Sigmoid colon (tissue), 7 donors: ENCODE results near the gene EYA3. TPM values are rescaled to one million over a fixed set of nuclear protein-coding genes. Genes with fewer than 3 reads are reported as not detected.

Experiments used
- DNase-seq: peaks from one replicate; pipeline ENCODE4 v3.0.0-alpha.2; 2019
- H3K27ac ChIP-seq, 4 donors: fragments of 200-600 bp; sonication (generic); one replicate each; pipeline ENCODE4 v1.5.1; 2016 to 2019; ENCODE audit warnings: mild to moderate bottlenecking in 1 of 4
- H3K27me3 ChIP-seq, 3 donors: fragments of 200-600 bp; sonication (generic); one replicate each; pipeline ENCODE4 v1.5.1; 2019; ENCODE audit warnings: mild to moderate bottlenecking in 1 of 3
- H3K36me3 ChIP-seq, 4 donors: fragments of 200-600 bp; sonication (generic); one replicate each; pipeline ENCODE4 v1.5.1; 2016 to 2019
- H3K4me1 ChIP-seq, 4 donors: fragments of 200-600 bp; sonication (generic); one replicate each; pipeline ENCODE4 v1.5.1; 2017 to 2019
- H3K4me3 ChIP-seq, 4 donors: fragments of 200-600 bp; sonication (generic); one replicate each; pipeline ENCODE4 v1.5.1; 2017 to 2019; ENCODE audit warnings: mild to moderate bottlenecking in 2 of 4, moderate library complexity in 1 of 4
- H3K9me3 ChIP-seq, 4 donors: fragments of 200-600 bp in 3 of 4; sonication (generic) in 3 of 4; one replicate each; pipeline versions ENCODE4 v1.5.1 to v1.6.1; 2013 to 2019
- CTCF ChIP-seq, 4 experiments: fragments of 450-650 bp in 3 of 4; fragments of 200-600 bp in 1 of 4; IDR thresholded peaks; one replicate each; pipeline ENCODE4 v1.5.1; 2016 to 2019; ENCODE audit warnings: antibody characterized with exemption in 4 of 4, mild to moderate bottlenecking in 3 of 4, moderate library complexity in 2 of 4
- EP300 ChIP-seq, 4 donors: sonication (generic); formaldehyde crosslinking; IDR thresholded peaks; one replicate each; pipeline ENCODE4 v1.6.1; 2017; ENCODE audit warnings: antibody characterized with exemption in 4 of 4
- POLR2A ChIP-seq, 2 donors: fragments of 450-650 bp; IDR thresholded peaks; one replicate each; pipeline ENCODE4 v1.6.1; 2016; ENCODE audit warnings: antibody characterized with exemption in 2 of 2, mild to moderate bottlenecking in 2 of 2, moderate library complexity in 2 of 2
- POLR2AphosphoS5 ChIP-seq, 4 donors: sonication (generic); formaldehyde crosslinking; IDR thresholded peaks; one replicate each; pipeline ENCODE4 v1.6.1; 2017; ENCODE audit warnings: antibody characterized with exemption in 4 of 4
- WGBS, 2 donors: extraction: QIAGEN DNeasy Blood & Tissue Kit; methylation state at CpG; one replicate each; pipeline ENCODE4 v1.1.7; 2013; 5-methylcytosine and 5-hydroxymethylcytosine counted together
- intact Hi-C: fragments of 100-400 bp; cut with DNase I; formaldehyde crosslinking; loops from one replicate; pipeline ENCODE4 v1.15.1; 2023
- polyA plus RNA-seq, 3 donors: library from polyadenylated mRNA; stranded (reverse); fragments of 200-250 nt; gene quantifications; one replicate each; pipeline ENCODE4 v1.2.3, GENCODE V29; 2013
- total RNA-seq, 4 donors: library from RNA; depleted of rRNA; stranded (reverse); fragments of >200 nt; gene quantifications; one replicate each; pipeline ENCODE4 v1.1.0, GENCODE V29; 2016
- donor health status: healthy with polysubstance abuse.
- donor health status: Bipolar disorder and iron deficiency.
- donor health status: healthy.

The EYA3 gene
- total and polyA plus RNA-seq, 7 donors: 2.4 to 10.0 (median 7.9) TPM

- Histone ChIP-seq H3K27me3 (no peaks in the 10 kb centered on the region), H3K36me3 (no peaks in the 10 kb centered on the region), H3K27ac (peak overlapping the region in 1 of 4 donors; percentile 14), H3K4me3 (no peak overlapping the region), H3K9me3 (no peaks in the 10 kb centered on the region), H3K4me1 (no peaks in the 10 kb centered on the region)
- WGBS, 2 donors: 90 to 94% methylated on average over 2 of the region's 2 CpGs
- intact Hi-C loops: no loop called here
- no peak for DNase-seq
- TF ChIP-seq CTCF (IDR thresholded peaks at IDR 0.05): no peak
- TF ChIP-seq EP300 (IDR thresholded peaks at IDR 0.05): no peak
- no peak for TF ChIP-seq POLR2A (IDR thresholded peaks at IDR 0.05)
- no peak for TF ChIP-seq POLR2AphosphoS5 (IDR thresholded peaks at IDR 0.05)
These were observed 46.3 kb upstream of the EYA3 start for GRCh38 chr1:28134651-28135207.

- DNase-seq: no peak
- no peaks in the 10 kb centered on the region for H3K9me3 ChIP-seq
- TF ChIP-seq POLR2AphosphoS5 (IDR thresholded peaks at IDR 0.05) (no peak), POLR2A (IDR thresholded peaks at IDR 0.05) (no peak), CTCF (IDR thresholded peaks at IDR 0.05) (no peak), EP300 (IDR thresholded peaks at IDR 0.05) (no peak)
- no peaks in the 10 kb centered on the region for H3K36me3 ChIP-seq
- 75 to 87% methylated on average over 11 of the region's 11 CpGs for WGBS, 2 donors
- no peak overlapping the region for H3K4me3 ChIP-seq
- no peak overlapping the region for H3K27ac ChIP-seq
- H3K27me3 ChIP-seq: peaks cover 0 to 4% (median 0%) of the 10 kb centered on the region in 3 donors
- intact Hi-C loops: no loop called here
- H3K4me1 ChIP-seq: no peaks in the 10 kb centered on the region
These were observed 44.1 kb upstream of the EYA3 start for GRCh38 chr1:28132171-28133167.

GRCh38 chr1:28130901-28131300 is 42.5 kb upstream of the EYA3 start:
- H3K4me3 ChIP-seq: no peak overlapping the region
- intact Hi-C loops: no loop called here
- TF ChIP-seq POLR2A (IDR thresholded peaks at IDR 0.05) (no peak), POLR2AphosphoS5 (IDR thresholded peaks at IDR 0.05) (no peak), CTCF (IDR thresholded peaks at IDR 0.05) (no peak), EP300 (IDR thresholded peaks at IDR 0.05) (no peak)
- no peak for DNase-seq
- H3K27ac ChIP-seq: no peak overlapping the region
- H3K9me3 ChIP-seq: no peaks in the 10 kb centered on the region
- 55 to 79% methylated on average over 6 of the region's 6 CpGs for WGBS, 2 donors
- H3K4me1 ChIP-seq: no peaks in the 10 kb centered on the region
- peaks cover 0 to 4% (median 0%) of the 10 kb centered on the region in 3 donors for H3K27me3 ChIP-seq
- no peaks in the 10 kb centered on the region for H3K36me3 ChIP-seq

GRCh38 chr1:28129150-28129549 is 40.7 kb upstream of the EYA3 start:
- H3K27me3 ChIP-seq: peaks cover 0 to 4% (median 0%) of the 10 kb centered on the region in 3 donors
- H3K9me3 ChIP-seq: no peaks in the 10 kb centered on the region
- no peaks in the 10 kb centered on the region for H3K4me1 ChIP-seq
- DNase-seq: no peak
- no peak overlapping the region for H3K4me3 ChIP-seq
- peak overlapping the region in 1 of 4 donors; percentile 20 for H3K27ac ChIP-seq
- H3K36me3 ChIP-seq: no peaks in the 10 kb centered on the region
- 70 to 76% methylated on average over 1 of the region's 1 CpG for WGBS, 2 donors
- intact Hi-C loops: no loop called here
- TF ChIP-seq POLR2A (IDR thresholded peaks at IDR 0.05) (no peak), EP300 (IDR thresholded peaks at IDR 0.05) (no peak), CTCF (IDR thresholded peaks at IDR 0.05) (no peak), POLR2AphosphoS5 (IDR thresholded peaks at IDR 0.05) (peak in 1 of 4 donors; percentile 8)
